GM19193 (cell line): ENCODE data around the gene ZBTB32.
A peak's percentile ranks its signal among the peaks of the same experiment; 100 is the strongest.

Experiments used
- POLR2A ChIP-seq: IDR thresholded peaks from 4 replicates; pipeline ENCODE4 v1.6.1; 2011; ENCODE audit not compliant: insufficient read depth, insufficient read length; ENCODE audit errors: extremely low read depth

Gene ZBTB32

GRCh38 chr19:35746087-35746462 lies 41.7 kb downstream of the ZBTB32 start:
- no peak for TF ChIP-seq POLR2A

GRCh38 chr19:35746531-35746930 lies 42.2 kb downstream of the ZBTB32 start:
- TF ChIP-seq POLR2A: no peak

GRCh38 chr19:35748106-35749020 lies 44.0 kb downstream of the ZBTB32 start, which contains the start of gene LIN37:
Gene LIN37, plus strand, starts transcription at chr19:35748576. Its CDS starts 149 bp downstream, at chr19:35748725.
- TF ChIP-seq POLR2A: peak; percentile 68

- no peak for TF ChIP-seq POLR2A
These were observed 45.8 kb downstream of the ZBTB32 start for GRCh38 chr19:35750167-35750566.

GRCh38 chr19:35751839-35752745 lies 47.7 kb downstream of the ZBTB32 start:
- TF ChIP-seq POLR2A: no peak

GRCh38 chr19:35752746-35753350 lies 48.5 kb downstream of the ZBTB32 start:
- no peak for TF ChIP-seq POLR2A

GRCh38 chr19:35753634-35754369 lies 49.4 kb downstream of the ZBTB32 start:
- TF ChIP-seq POLR2A: no peak

GRCh38 chr19:35754370-35755130 lies 50.2 kb downstream of the ZBTB32 start:
- no peak for TF ChIP-seq POLR2A

GRCh38 chr19:35755131-35755549 lies 50.8 kb downstream of the ZBTB32 start:
- TF ChIP-seq POLR2A: no peak

- no peak for TF ChIP-seq POLR2A
These were observed 51.4 kb downstream of the ZBTB32 start for GRCh38 chr19:35755550-35756376.

- TF ChIP-seq POLR2A: no peak
These were observed 52.2 kb downstream of the ZBTB32 start, which contains the start of gene HSPB6 for GRCh38 chr19:35756377-35757230. Gene HSPB6, minus strand, starts transcription at chr19:35757029. Its CDS starts 21 bp downstream, at chr19:35757008.
